ENCODE measurements around the gene MLIP.

The MLIP gene

GRCh38 chr6:54087721-54088120 is 23.5 kb upstream of the MLIP start:
- H2AFZ ChIP-seq (ENCODE audit: low read depth, low read length): no peak overlapping the region
- no peaks in the 10 kb centered on the region for H3K36me3 ChIP-seq (ENCODE audit: control insufficient read depth in 1 of 2, insufficient read depth in 2 of 2, low read depth in 1 of 2, low read length in 2 of 2)
- no peaks in the 10 kb centered on the region for H3K9me3 ChIP-seq (ENCODE audit: control insufficient read depth, low read length)
- no peak overlapping the region for H4K8ac ChIP-seq (ENCODE audit: low read length)
- H3K4me2 ChIP-seq (ENCODE audit: low read length, poor library complexity, severe bottlenecking): no peak overlapping the region
- no peak overlapping the region for H2AK5ac ChIP-seq (ENCODE audit: low read length, severe bottlenecking)
- no peak overlapping the region for H2BK120ac ChIP-seq (ENCODE audit: low read depth, low read length)
- H3K4me1 ChIP-seq (ENCODE audit: control insufficient read depth, insufficient read depth, low read depth, low read length): no peaks in the 10 kb centered on the region
- no peak overlapping the region for H3K9ac ChIP-seq (ENCODE audit: low read length)
- no peak overlapping the region for H3K27ac ChIP-seq (ENCODE audit: low read length, poor library complexity, severe bottlenecking)
- no peak overlapping the region for H3K14ac ChIP-seq (ENCODE audit: low read length in 2 of 2)
- WGBS: 73% methylated on average over 2 of the region's 2 CpGs
- H3K79me1 ChIP-seq (replicated peaks; ENCODE audit: low read length, poor library complexity, severe bottlenecking): no peaks in the 10 kb centered on the region
- no peak overlapping the region for H2BK5ac ChIP-seq (ENCODE audit: low read depth, low read length, poor library complexity, severe bottlenecking)
- no peak overlapping the region for H3K4me3 ChIP-seq (ENCODE audit: insufficient read depth in 1 of 2, low read depth in 1 of 2, low read length in 2 of 2)
- H3K4ac ChIP-seq (ENCODE audit: low read depth in 1 of 2, low read length in 2 of 2): no peak overlapping the region
- no peak overlapping the region for H3K18ac ChIP-seq (ENCODE audit: low read depth in 1 of 2, low read length in 2 of 2)
- H4K91ac ChIP-seq (ENCODE audit: low read length): no peak overlapping the region
- no peak overlapping the region for H3K23ac ChIP-seq (ENCODE audit: low read length in 2 of 2)
- DNase-seq: no peak
- no peaks in the 10 kb centered on the region for H3K27me3 ChIP-seq (ENCODE audit: control insufficient read depth in 1 of 2, insufficient read depth in 1 of 2, low read length in 2 of 2)
- no peak overlapping the region for H2BK15ac ChIP-seq (ENCODE audit: low read depth, poor library complexity, severe bottlenecking)
- no peak overlapping the region for H2BK12ac ChIP-seq (ENCODE audit: low read length in 2 of 2)

- H3K27me3 ChIP-seq (ENCODE audit: control insufficient read depth in 1 of 2, insufficient read depth in 1 of 2, low read length in 2 of 2): no peaks in the 10 kb centered on the region
- H2BK12ac ChIP-seq (ENCODE audit: low read length in 2 of 2): no peak overlapping the region
- no peak overlapping the region for H2BK120ac ChIP-seq (ENCODE audit: low read depth, low read length)
- H3K4me2 ChIP-seq (ENCODE audit: low read length, poor library complexity, severe bottlenecking): no peak overlapping the region
- H3K4me3 ChIP-seq (ENCODE audit: insufficient read depth in 1 of 2, low read depth in 1 of 2, low read length in 2 of 2): no peak overlapping the region
- H3K4ac ChIP-seq (ENCODE audit: low read depth in 1 of 2, low read length in 2 of 2): no peak overlapping the region
- H3K18ac ChIP-seq (ENCODE audit: low read depth in 1 of 2, low read length in 2 of 2): no peak overlapping the region
- WGBS: 36% methylated on average over 6 of the region's 6 CpGs
- no peaks in the 10 kb centered on the region for H3K4me1 ChIP-seq (ENCODE audit: control insufficient read depth, insufficient read depth, low read depth, low read length)
- H2AK5ac ChIP-seq (ENCODE audit: low read length, severe bottlenecking): no peak overlapping the region
- no peak overlapping the region for H3K27ac ChIP-seq (ENCODE audit: low read length, poor library complexity, severe bottlenecking)
- no peak overlapping the region for H3K9ac ChIP-seq (ENCODE audit: low read length)
- DNase-seq: peak; percentile 29
- no peak overlapping the region for H2BK5ac ChIP-seq (ENCODE audit: low read depth, low read length, poor library complexity, severe bottlenecking)
- H2AFZ ChIP-seq (ENCODE audit: low read depth, low read length): no peak overlapping the region
- no peaks in the 10 kb centered on the region for H3K36me3 ChIP-seq (ENCODE audit: control insufficient read depth in 1 of 2, insufficient read depth in 2 of 2, low read depth in 1 of 2, low read length in 2 of 2)
- H4K91ac ChIP-seq (ENCODE audit: low read length): no peak overlapping the region
- H3K23ac ChIP-seq (ENCODE audit: low read length in 2 of 2): no peak overlapping the region
- H3K14ac ChIP-seq (ENCODE audit: low read length in 2 of 2): no peak overlapping the region
- no peak overlapping the region for H2BK15ac ChIP-seq (ENCODE audit: low read depth, poor library complexity, severe bottlenecking)
- no peak overlapping the region for H4K8ac ChIP-seq (ENCODE audit: low read length)
- H3K79me1 ChIP-seq (replicated peaks; ENCODE audit: low read length, poor library complexity, severe bottlenecking): no peaks in the 10 kb centered on the region
- H3K9me3 ChIP-seq (ENCODE audit: control insufficient read depth, low read length): peaks cover 6% of the 10 kb centered on the region
Observed at GRCh38 chr6:54093326-54093948, 17.8 kb upstream of the MLIP start.

DNA sequence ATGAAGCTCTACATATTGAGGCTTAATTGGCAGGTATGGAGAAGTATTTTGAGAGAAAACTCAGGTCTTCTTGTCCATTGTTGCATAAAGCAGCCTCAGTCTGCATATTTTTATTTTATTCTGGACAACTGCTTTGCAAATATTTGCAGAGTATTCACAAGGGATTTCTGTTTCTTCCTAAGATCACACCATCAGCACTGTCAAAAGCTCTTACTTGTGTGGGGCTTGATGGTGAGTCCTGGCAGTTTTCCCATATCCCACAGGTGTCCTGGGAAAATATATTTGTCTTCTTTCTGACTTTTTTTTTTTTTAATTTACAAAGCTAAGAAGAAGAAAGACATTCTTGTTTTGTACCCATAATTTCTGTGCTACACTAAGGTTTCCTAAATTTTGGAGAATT is 16.9 kb upstream of the MLIP start:
- Histone ChIP-seq H3K9ac (ENCODE audit: low read length) (no peak overlapping the region), H3K4me2 (ENCODE audit: low read length, poor library complexity, severe bottlenecking) (no peak overlapping the region), H2BK12ac (ENCODE audit: low read length in 2 of 2) (no peak overlapping the region), H2BK120ac (ENCODE audit: low read depth, low read length) (no peak overlapping the region), H3K14ac (ENCODE audit: low read length in 2 of 2) (no peak overlapping the region), H2AFZ (ENCODE audit: low read depth, low read length) (no peak overlapping the region), H3K18ac (ENCODE audit: low read depth in 1 of 2, low read length in 2 of 2) (no peak overlapping the region), H3K23ac (ENCODE audit: low read length in 2 of 2) (no peak overlapping the region), H2AK5ac (ENCODE audit: low read length, severe bottlenecking) (no peak overlapping the region), H3K79me1 (replicated peaks; ENCODE audit: low read length, poor library complexity, severe bottlenecking) (no peaks in the 10 kb centered on the region), H4K91ac (ENCODE audit: low read length) (no peak overlapping the region), H2BK15ac (ENCODE audit: low read depth, poor library complexity, severe bottlenecking) (no peak overlapping the region), H4K8ac (ENCODE audit: low read length) (no peak overlapping the region), H3K27ac (ENCODE audit: low read length, poor library complexity, severe bottlenecking) (no peak overlapping the region), H3K9me3 (ENCODE audit: control insufficient read depth, low read length) (peaks cover 6% of the 10 kb centered on the region), H3K36me3 (ENCODE audit: control insufficient read depth in 1 of 2, insufficient read depth in 2 of 2, low read depth in 1 of 2, low read length in 2 of 2) (no peaks in the 10 kb centered on the region), H3K27me3 (ENCODE audit: control insufficient read depth in 1 of 2, insufficient read depth in 1 of 2, low read length in 2 of 2) (no peaks in the 10 kb centered on the region), H3K4me3 (ENCODE audit: insufficient read depth in 1 of 2, low read depth in 1 of 2, low read length in 2 of 2) (no peak overlapping the region), H3K4me1 (ENCODE audit: control insufficient read depth, insufficient read depth, low read depth, low read length) (no peaks in the 10 kb centered on the region), H3K4ac (ENCODE audit: low read depth in 1 of 2, low read length in 2 of 2) (no peak overlapping the region), H2BK5ac (ENCODE audit: low read depth, low read length, poor library complexity, severe bottlenecking) (no peak overlapping the region)
- DNase-seq: no peak

GRCh38 chr6:54094786-54095185 is 16.5 kb upstream of the MLIP start:
- Histone ChIP-seq H2AK5ac (ENCODE audit: low read length, severe bottlenecking) (no peak overlapping the region), H3K4ac (ENCODE audit: low read depth in 1 of 2, low read length in 2 of 2) (no peak overlapping the region), H3K4me3 (ENCODE audit: insufficient read depth in 1 of 2, low read depth in 1 of 2, low read length in 2 of 2) (no peak overlapping the region), H3K4me2 (ENCODE audit: low read length, poor library complexity, severe bottlenecking) (no peak overlapping the region), H4K91ac (ENCODE audit: low read length) (no peak overlapping the region), H3K9ac (ENCODE audit: low read length) (no peak overlapping the region), H3K14ac (ENCODE audit: low read length in 2 of 2) (no peak overlapping the region), H2BK12ac (ENCODE audit: low read length in 2 of 2) (no peak overlapping the region), H3K27me3 (ENCODE audit: control insufficient read depth in 1 of 2, insufficient read depth in 1 of 2, low read length in 2 of 2) (no peaks in the 10 kb centered on the region), H3K18ac (ENCODE audit: low read depth in 1 of 2, low read length in 2 of 2) (no peak overlapping the region), H3K36me3 (ENCODE audit: control insufficient read depth in 1 of 2, insufficient read depth in 2 of 2, low read depth in 1 of 2, low read length in 2 of 2) (no peaks in the 10 kb centered on the region), H2BK5ac (ENCODE audit: low read depth, low read length, poor library complexity, severe bottlenecking) (no peak overlapping the region), H3K27ac (ENCODE audit: low read length, poor library complexity, severe bottlenecking) (no peak overlapping the region), H3K9me3 (ENCODE audit: control insufficient read depth, low read length) (peaks cover 6% of the 10 kb centered on the region), H3K23ac (ENCODE audit: low read length in 2 of 2) (no peak overlapping the region), H3K4me1 (ENCODE audit: control insufficient read depth, insufficient read depth, low read depth, low read length) (no peaks in the 10 kb centered on the region), H4K8ac (ENCODE audit: low read length) (no peak overlapping the region), H3K79me1 (replicated peaks; ENCODE audit: low read length, poor library complexity, severe bottlenecking) (no peaks in the 10 kb centered on the region), H2BK120ac (ENCODE audit: low read depth, low read length) (no peak overlapping the region), H2AFZ (ENCODE audit: low read depth, low read length) (no peak overlapping the region), H2BK15ac (ENCODE audit: low read depth, poor library complexity, severe bottlenecking) (no peak overlapping the region)
- peak; percentile 36 for DNase-seq
- WGBS: 52% methylated on average over 2 of the region's 4 CpGs
